ENCODE measurements around the gene CDH12. TPM values are rescaled to one million over a fixed set of nuclear protein-coding genes. Genes with fewer than 3 reads are reported as not detected.
"Not testable (repeated sequence)": the region's sequence is repeated elsewhere in the genome, so short reads cannot be mapped to it uniquely, and the experiment has no call there.

Gene CDH12
- total RNA-seq, 1 experiment from 2014 or later: not detected

DNA sequence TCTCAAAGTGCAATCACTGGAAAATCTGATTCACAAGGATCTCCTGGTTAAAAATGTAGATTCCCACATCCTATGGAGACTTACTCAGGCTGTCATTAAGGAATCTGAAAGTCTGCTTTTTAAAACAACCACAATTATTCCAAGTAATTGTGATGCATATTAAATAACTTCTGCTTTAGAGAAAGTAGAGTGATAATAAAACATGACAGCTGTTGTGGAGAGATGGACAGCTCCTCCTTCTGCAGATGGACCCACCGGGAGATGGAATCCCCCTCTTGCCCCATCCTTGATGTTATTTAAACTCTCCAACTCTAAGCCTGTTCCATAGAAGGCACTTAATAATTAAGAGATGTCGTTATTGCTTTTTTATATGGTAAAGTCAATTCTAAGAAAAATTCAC is 802.2 kb downstream of the CDH12 start:
- no peak for DNase-seq
- H2AFZ ChIP-seq (ENCODE audit: low read length): no peak overlapping the region
- H3K9me3 ChIP-seq (ENCODE audit: low read length): no peaks in the 10 kb centered on the region
- no peaks in the 10 kb centered on the region for H3K27me3 ChIP-seq (ENCODE audit: low read length)
- H3K4me3 ChIP-seq (ENCODE audit: low read length): no peak overlapping the region
- no peaks in the 10 kb centered on the region for H3K4me1 ChIP-seq (ENCODE audit: low read length)
- no peaks in the 10 kb centered on the region for H3K79me2 ChIP-seq (ENCODE audit: low read length)
- no peak overlapping the region for H3K9ac ChIP-seq (ENCODE audit: low read length)
- no peak overlapping the region for H3K4me2 ChIP-seq (ENCODE audit: low read depth, low read length, poor library complexity, severe bottlenecking)
- H3K27ac ChIP-seq (ENCODE audit: low read length): no peak overlapping the region
- H3K36me3 ChIP-seq (ENCODE audit: insufficient read depth, low read length): no peaks in the 10 kb centered on the region
- no peaks in the 10 kb centered on the region for H4K20me1 ChIP-seq (ENCODE audit: insufficient read depth, low read depth, low read length)
- H3K9me2 ChIP-seq (replicated peaks; ENCODE audit: insufficient read depth, low read length): peaks cover 3% of the 10 kb centered on the region; the same call in 1 of the 2 replicates

DNA sequence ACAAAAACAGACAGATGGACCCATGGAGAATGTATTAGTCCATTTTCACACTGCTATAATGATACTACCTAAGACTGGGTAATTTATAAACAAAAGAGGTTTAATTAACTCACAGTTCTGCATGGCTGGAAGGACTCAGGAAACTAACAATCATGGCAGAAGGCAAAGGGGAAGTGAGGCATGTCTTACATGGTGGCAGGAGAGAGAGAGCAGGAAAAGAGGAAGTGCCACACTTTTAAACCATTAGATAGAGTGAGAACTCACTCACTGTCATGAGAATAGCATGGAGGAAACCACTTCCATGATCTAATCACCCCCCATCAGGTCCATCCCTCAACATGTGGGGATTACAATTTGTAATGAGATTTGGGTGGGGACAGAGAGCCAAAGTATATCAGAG is 808.9 kb downstream of the CDH12 start:
- no peaks in the 10 kb centered on the region for H3K9me2 ChIP-seq (replicated peaks; ENCODE audit: insufficient read depth, low read length)
- peaks cover 7% of the 10 kb centered on the region; the same call in 1 of the 2 replicates for H3K9me3 ChIP-seq (ENCODE audit: low read length)
- H2AFZ ChIP-seq (ENCODE audit: low read length): no peak overlapping the region
- no peak overlapping the region for H3K4me3 ChIP-seq (ENCODE audit: low read length)
- H3K27ac ChIP-seq (ENCODE audit: low read length): no peak overlapping the region
- H3K9ac ChIP-seq (ENCODE audit: low read length): no peak overlapping the region
- H3K36me3 ChIP-seq (ENCODE audit: insufficient read depth, low read length): no peaks in the 10 kb centered on the region
- H3K79me2 ChIP-seq (ENCODE audit: low read length): no peaks in the 10 kb centered on the region
- no peaks in the 10 kb centered on the region for H4K20me1 ChIP-seq (ENCODE audit: insufficient read depth, low read depth, low read length)
- no peak for DNase-seq
- H3K4me1 ChIP-seq (ENCODE audit: low read length): no peaks in the 10 kb centered on the region
- no peak overlapping the region for H3K4me2 ChIP-seq (ENCODE audit: low read depth, low read length, poor library complexity, severe bottlenecking)
- no peaks in the 10 kb centered on the region for H3K27me3 ChIP-seq (ENCODE audit: low read length)

DNA sequence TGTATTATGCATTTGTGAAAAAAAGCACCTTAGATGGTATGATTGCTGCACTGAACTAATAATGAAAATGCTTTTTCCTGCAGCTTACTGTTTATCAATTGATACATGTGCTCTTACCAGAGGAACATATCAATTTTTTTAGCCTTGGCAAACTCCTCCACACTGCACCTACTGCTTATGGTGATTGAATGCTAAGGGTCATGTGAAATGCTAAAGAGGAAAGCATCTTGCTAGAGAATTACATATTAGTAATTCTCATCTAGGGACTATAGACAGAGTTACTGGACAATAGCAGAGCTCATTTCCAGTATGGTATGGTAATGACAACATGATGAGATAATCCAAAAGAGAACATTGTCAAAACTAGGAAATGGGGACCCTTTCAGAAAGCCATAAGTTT is 817.1 kb downstream of the CDH12 start:
- no peak overlapping the region for H3K27ac ChIP-seq (ENCODE audit: low read length)
- no peak overlapping the region for H3K4me3 ChIP-seq (ENCODE audit: low read length)
- H3K4me1 ChIP-seq (ENCODE audit: low read length): no peaks in the 10 kb centered on the region
- H3K79me2 ChIP-seq (ENCODE audit: low read length): no peaks in the 10 kb centered on the region
- H4K20me1 ChIP-seq (ENCODE audit: insufficient read depth, low read depth, low read length): no peaks in the 10 kb centered on the region
- H2AFZ ChIP-seq (ENCODE audit: low read length): no peak overlapping the region
- H3K27me3 ChIP-seq (ENCODE audit: low read length): no peaks in the 10 kb centered on the region
- no peaks in the 10 kb centered on the region for H3K36me3 ChIP-seq (ENCODE audit: insufficient read depth, low read length)
- H3K9me2 ChIP-seq (replicated peaks; ENCODE audit: insufficient read depth, low read length): no peaks in the 10 kb centered on the region
- no peak for DNase-seq
- no peak overlapping the region for H3K9ac ChIP-seq (ENCODE audit: low read length)
- H3K4me2 ChIP-seq (ENCODE audit: low read depth, low read length, poor library complexity, severe bottlenecking): no peak overlapping the region
- H3K9me3 ChIP-seq (ENCODE audit: low read length): peaks cover 3% of the 10 kb centered on the region; the same call in 1 of the 2 replicates

GRCh38 chr5:22033066-22033465 is 820.1 kb downstream of the CDH12 start:
- Histone ChIP-seq H2AFZ (ENCODE audit: low read length) (no peak overlapping the region), H3K4me1 (ENCODE audit: low read length) (no peaks in the 10 kb centered on the region), H3K79me2 (ENCODE audit: low read length) (no peaks in the 10 kb centered on the region), H3K27me3 (ENCODE audit: low read length) (no peaks in the 10 kb centered on the region), H3K4me3 (ENCODE audit: low read length) (no peak overlapping the region), H3K9me2 (replicated peaks; ENCODE audit: insufficient read depth, low read length) (no peaks in the 10 kb centered on the region), H3K9me3 (ENCODE audit: low read length) (no peaks in the 10 kb centered on the region), H3K36me3 (ENCODE audit: insufficient read depth, low read length) (no peaks in the 10 kb centered on the region), H4K20me1 (ENCODE audit: insufficient read depth, low read depth, low read length) (no peaks in the 10 kb centered on the region), H3K9ac (ENCODE audit: low read length) (no peak overlapping the region), H3K4me2 (ENCODE audit: low read depth, low read length, poor library complexity, severe bottlenecking) (no peak overlapping the region), H3K27ac (ENCODE audit: low read length) (no peak overlapping the region)
- no peak for DNase-seq

DNA sequence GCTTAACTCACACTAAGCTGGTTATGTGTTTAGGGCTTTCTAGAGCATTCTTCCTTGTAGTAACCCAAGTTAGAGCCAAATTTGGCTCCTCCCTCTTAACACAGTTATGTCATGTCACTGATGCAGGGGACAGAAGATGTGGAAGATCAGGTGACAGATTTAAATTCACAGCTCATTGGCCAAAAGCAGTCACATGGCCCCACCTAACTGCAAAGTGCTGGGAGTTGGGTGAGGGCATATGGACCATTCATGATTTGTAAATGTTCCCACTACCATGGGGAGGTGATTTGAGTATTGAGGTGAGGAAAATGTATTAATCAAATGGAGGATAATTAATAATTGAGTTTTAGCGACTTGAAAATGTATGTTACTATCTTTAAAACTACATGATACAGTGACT is 829.4 kb downstream of the CDH12 start:
- no peaks in the 10 kb centered on the region; the same call in 1 of the 2 replicates for H3K9me2 ChIP-seq (replicated peaks; ENCODE audit: insufficient read depth, low read length)
- H3K4me2 ChIP-seq (ENCODE audit: low read depth, low read length, poor library complexity, severe bottlenecking): no peak overlapping the region
- no peak overlapping the region for H3K4me3 ChIP-seq (ENCODE audit: low read length)
- H3K27ac ChIP-seq (ENCODE audit: low read length): no peak overlapping the region
- H3K36me3 ChIP-seq (ENCODE audit: insufficient read depth, low read length): no peaks in the 10 kb centered on the region
- H2AFZ ChIP-seq (ENCODE audit: low read length): no peak overlapping the region
- no peak overlapping the region for H3K9ac ChIP-seq (ENCODE audit: low read length)
- no peaks in the 10 kb centered on the region for H3K79me2 ChIP-seq (ENCODE audit: low read length)
- peaks cover 4% of the 10 kb centered on the region; the same call in 1 of the 2 replicates for H3K9me3 ChIP-seq (ENCODE audit: low read length)
- H3K27me3 ChIP-seq (ENCODE audit: low read length): no peaks in the 10 kb centered on the region
- H3K4me1 ChIP-seq (ENCODE audit: low read length): no peaks in the 10 kb centered on the region
- H4K20me1 ChIP-seq (ENCODE audit: insufficient read depth, low read depth, low read length): no peaks in the 10 kb centered on the region
- no peak for DNase-seq

GRCh38 chr5:22012893-22013292 is 840.3 kb downstream of the CDH12 start:
- H3K27me3 ChIP-seq (ENCODE audit: low read length); H3K9me2 ChIP-seq (replicated peaks; ENCODE audit: insufficient read depth, low read length); H3K4me1 ChIP-seq (ENCODE audit: low read length); H2AFZ ChIP-seq (ENCODE audit: low read length); H3K79me2 ChIP-seq (ENCODE audit: low read length); H3K36me3 ChIP-seq (ENCODE audit: insufficient read depth, low read length); H3K9me3 ChIP-seq (ENCODE audit: low read length); H4K20me1 ChIP-seq (ENCODE audit: insufficient read depth, low read depth, low read length); H3K27ac ChIP-seq (ENCODE audit: low read length); DNase-seq; H3K4me3 ChIP-seq (ENCODE audit: low read length); H3K4me2 ChIP-seq (ENCODE audit: low read depth, low read length, poor library complexity, severe bottlenecking); H3K9ac ChIP-seq (ENCODE audit: low read length): not testable (repeated sequence)

DNA sequence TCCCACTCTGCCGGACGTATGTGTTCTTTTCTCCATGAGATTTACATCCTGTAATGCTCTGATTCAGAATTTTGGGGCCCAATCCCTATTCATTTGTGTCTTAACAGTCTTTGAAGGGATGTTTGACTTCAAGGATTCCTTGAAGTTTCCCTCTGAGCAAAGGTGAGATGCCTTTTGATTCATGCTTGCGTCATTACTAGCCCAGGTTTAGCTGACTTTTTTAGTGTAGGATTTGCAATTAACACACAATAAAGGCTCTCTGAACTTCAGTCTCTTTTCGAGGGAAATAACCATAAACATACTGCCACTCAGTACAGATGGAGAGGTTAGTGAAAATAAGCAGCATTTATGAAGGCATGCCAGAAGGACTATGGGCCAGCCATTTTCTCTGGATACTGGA is 842.3 kb downstream of the CDH12 start:
- H3K9me3 ChIP-seq (ENCODE audit: low read length); H3K4me1 ChIP-seq (ENCODE audit: low read length); H3K4me3 ChIP-seq (ENCODE audit: low read length); H4K20me1 ChIP-seq (ENCODE audit: insufficient read depth, low read depth, low read length); H3K9ac ChIP-seq (ENCODE audit: low read length); H3K79me2 ChIP-seq (ENCODE audit: low read length); H3K27ac ChIP-seq (ENCODE audit: low read length); H3K9me2 ChIP-seq (replicated peaks; ENCODE audit: insufficient read depth, low read length); H3K27me3 ChIP-seq (ENCODE audit: low read length); H3K36me3 ChIP-seq (ENCODE audit: insufficient read depth, low read length); DNase-seq; H2AFZ ChIP-seq (ENCODE audit: low read length); H3K4me2 ChIP-seq (ENCODE audit: low read depth, low read length, poor library complexity, severe bottlenecking): not testable (repeated sequence)

- not testable (repeated sequence) for H3K36me3 ChIP-seq (ENCODE audit: insufficient read depth, low read length); H3K4me2 ChIP-seq (ENCODE audit: low read depth, low read length, poor library complexity, severe bottlenecking); H3K79me2 ChIP-seq (ENCODE audit: low read length); H3K4me1 ChIP-seq (ENCODE audit: low read length); H3K27me3 ChIP-seq (ENCODE audit: low read length); H3K9me3 ChIP-seq (ENCODE audit: low read length); DNase-seq; H3K27ac ChIP-seq (ENCODE audit: low read length); H3K9me2 ChIP-seq (replicated peaks; ENCODE audit: insufficient read depth, low read length); H3K4me3 ChIP-seq (ENCODE audit: low read length); H4K20me1 ChIP-seq (ENCODE audit: insufficient read depth, low read depth, low read length); H3K9ac ChIP-seq (ENCODE audit: low read length); H2AFZ ChIP-seq (ENCODE audit: low read length)
Observed at GRCh38 chr5:22001097-22001496, 852.0 kb downstream of the CDH12 start.

DNA sequence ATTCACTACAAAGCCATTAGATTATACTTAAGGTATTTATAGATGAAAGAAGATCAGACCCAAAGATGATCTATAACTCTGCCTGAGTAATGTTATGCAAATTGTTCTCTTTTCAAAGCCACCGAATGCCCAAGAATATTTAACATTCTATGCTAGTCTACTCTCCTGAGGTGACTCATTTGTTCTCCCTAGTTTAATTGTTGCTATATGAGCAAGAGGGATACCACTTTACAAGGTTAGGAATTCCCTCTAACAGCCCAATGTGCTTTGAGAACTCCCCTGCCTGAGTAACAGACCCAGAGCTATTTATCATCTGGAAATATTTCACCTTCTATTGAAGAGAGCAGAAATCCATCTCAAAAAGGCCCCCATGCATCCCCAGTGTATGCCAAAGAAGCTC is 867.3 kb downstream of the CDH12 start:
- not testable (repeated sequence) for H3K36me3 ChIP-seq (ENCODE audit: insufficient read depth, low read length); H2AFZ ChIP-seq (ENCODE audit: low read length); H3K79me2 ChIP-seq (ENCODE audit: low read length); H3K4me2 ChIP-seq (ENCODE audit: low read depth, low read length, poor library complexity, severe bottlenecking); H3K27me3 ChIP-seq (ENCODE audit: low read length); H3K9me2 ChIP-seq (replicated peaks; ENCODE audit: insufficient read depth, low read length); H4K20me1 ChIP-seq (ENCODE audit: insufficient read depth, low read depth, low read length); H3K4me3 ChIP-seq (ENCODE audit: low read length); DNase-seq; H3K27ac ChIP-seq (ENCODE audit: low read length); H3K9me3 ChIP-seq (ENCODE audit: low read length); H3K9ac ChIP-seq (ENCODE audit: low read length); H3K4me1 ChIP-seq (ENCODE audit: low read length)
